Coronary artery (tissue), 2 donors: ENCODE results near the gene KLK8.

ENCODE experiments used
- DNase-seq: peaks from one replicate; pipeline ENCODE4 v3.0.0-alpha.2; 2017; ENCODE audit warnings: low spot score
- H3K27ac ChIP-seq, 2 donors: fragments of 200-600 bp; sonication (generic); one replicate each; pipeline ENCODE4 v1.5.1; 2016 to 2019
- H3K4me3 ChIP-seq: fragments of 200-600 bp; sonication (generic); 2 replicates; pipeline ENCODE4 v1.5.1; 2016; ENCODE audit warnings: mild to moderate bottlenecking, moderate library complexity
- CTCF ChIP-seq: fragments of 200-600 bp; sonication (generic); IDR thresholded peaks from one replicate; pipeline ENCODE4 v1.5.1; 2019; ENCODE audit warnings: antibody characterized with exemption

The KLK8 gene

GRCh38 chr19:50983625-50984292 is 17.6 kb downstream of the KLK8 start, which contains the start of gene KLK7:
TSS of gene KLK7 (minus strand) at chr19:50983917. CDS start at chr19:50982399, 1,518 bp downstream.
- DNase-seq: no peak
- Histone ChIP-seq H3K4me3 (no peak within 1 kb of the TSS), H3K27ac (no peak within 1 kb of the TSS)
- TF ChIP-seq CTCF: no peak

- TF ChIP-seq CTCF: no peak
- no peak overlapping the region for H3K4me3 ChIP-seq
- no peak for DNase-seq
- no peak overlapping the region for H3K27ac ChIP-seq
Measured at GRCh38 chr19:50982186-50982585, 19.2 kb downstream of the KLK8 start.

GRCh38 chr19:50981587-50982146 is 19.7 kb downstream of the KLK8 start:
- no peak for DNase-seq
- no peak for TF ChIP-seq CTCF
- no peak overlapping the region for H3K4me3 ChIP-seq
- H3K27ac ChIP-seq: no peak overlapping the region

- H3K27ac ChIP-seq: no peak overlapping the region
- no peak for DNase-seq
- no peak for TF ChIP-seq CTCF
- H3K4me3 ChIP-seq: no peak overlapping the region
Measured at GRCh38 chr19:50980208-50980607, 21.2 kb downstream of the KLK8 start.

GRCh38 chr19:50979758-50980157 is 21.6 kb downstream of the KLK8 start:
- Histone ChIP-seq H3K27ac (no peak overlapping the region), H3K4me3 (no peak overlapping the region)
- TF ChIP-seq CTCF: no peak
- no peak for DNase-seq

GRCh38 chr19:50978772-50979390 is 22.5 kb downstream of the KLK8 start:
- H3K27ac ChIP-seq: no peak overlapping the region
- TF ChIP-seq CTCF: no peak
- DNase-seq: no peak
- H3K4me3 ChIP-seq: no peak overlapping the region

GRCh38 chr19:50977626-50978025 is 23.8 kb downstream of the KLK8 start:
- TF ChIP-seq CTCF: no peak
- H3K27ac ChIP-seq: no peak overlapping the region
- no peak overlapping the region for H3K4me3 ChIP-seq
- no peak for DNase-seq
